ENCODE measurements around the gene MED14. TPM values are rescaled to one million over a fixed set of nuclear protein-coding genes. Genes with fewer than 3 reads are reported as not detected.
A peak's percentile ranks its signal among the peaks of the same experiment; 100 is the strongest.
"Not testable (repeated sequence)": the region's sequence is repeated elsewhere in the genome, so short reads cannot be mapped to it uniquely, and the experiment has no call there.

Gene MED14
- total RNA-seq, 2 donors from 2014 or later, result 57.0 to 71.3 TPM

DNA sequence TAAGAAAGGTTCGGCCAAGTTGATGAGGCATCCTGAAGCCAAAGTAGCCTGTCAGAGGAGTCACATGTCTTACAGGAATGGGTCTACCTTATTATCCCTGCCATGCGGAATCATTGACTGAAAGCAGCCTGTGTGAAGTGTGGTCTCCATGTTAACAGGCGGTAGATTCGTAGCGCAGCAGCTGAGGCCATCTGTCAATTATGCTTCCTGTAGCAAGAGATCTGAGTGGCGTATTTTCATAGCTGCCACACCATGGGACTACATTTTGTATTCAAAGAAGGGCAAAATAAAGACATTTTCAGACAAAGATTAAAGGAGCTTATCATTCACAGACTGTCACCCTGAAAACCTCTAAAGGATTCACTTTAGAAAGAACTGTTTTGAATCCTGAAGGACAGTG is 11.2 kb upstream of the MED14 start:
- H3K36me3 Mint-ChIP-seq, result peaks cover 0 to 10% of the 10 kb centered on the region in 2 donors
- H3K9me3 Mint-ChIP-seq, result peaks cover 4 to 8% of the 10 kb centered on the region in 2 donors
- no peak for ATAC-seq
- no peak overlapping the region for H3K27ac Mint-ChIP-seq
- DNase-seq (ENCODE audit: low spot score in 2 of 2), result no peak

DNA sequence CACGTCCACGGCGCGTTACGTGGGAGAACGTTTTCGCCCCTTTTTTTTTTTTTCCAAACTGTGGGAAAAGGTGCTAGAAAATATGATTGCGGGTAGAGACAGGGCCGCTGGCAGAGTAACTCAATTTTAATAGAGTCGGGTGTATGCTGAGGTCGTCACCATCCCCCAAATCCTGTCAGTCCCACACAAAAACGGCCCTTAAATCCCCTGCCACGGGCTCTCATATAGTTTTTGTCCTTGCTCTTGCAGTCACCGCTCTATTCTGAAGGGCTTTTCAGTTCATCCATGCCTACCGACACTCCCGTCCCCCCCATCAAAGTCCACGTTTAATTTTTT is 796 bp upstream of the MED14 start:
- ATAC-seq (no peak), DNase-seq (ENCODE audit: low spot score in 2 of 2) (no peak)
- no peaks in the 10 kb centered on the region for H3K9me3 Mint-ChIP-seq
- H3K27ac Mint-ChIP-seq, result peak overlapping the region; percentile 96 to 97
- H3K36me3 Mint-ChIP-seq, result no peaks in the 10 kb centered on the region

GRCh38 chrX:40734971-40735324 is 394 bp downstream of the MED14 start:
- H3K36me3 Mint-ChIP-seq, result no peaks in the 10 kb centered on the region
- DNase-seq (ENCODE audit: low spot score in 2 of 2) (no peak), ATAC-seq (no peak)
- H3K9me3 Mint-ChIP-seq, result no peaks in the 10 kb centered on the region
- H3K27ac Mint-ChIP-seq, result peak overlapping the region; percentile 36 to 96

GRCh38 chrX:40733706-40734105 is 1.6 kb downstream of the MED14 start:
- DNase-seq (ENCODE audit: low spot score in 2 of 2) (no peak), ATAC-seq (no peak)
- Mint-ChIP-seq H3K27ac (peak overlapping the region; percentile 52 to 96), H3K9me3 (no peaks in the 10 kb centered on the region), H3K36me3 (peaks cover 0 to 8% of the 10 kb centered on the region in 2 donors)

GRCh38 chrX:40732499-40732898 is 2.8 kb downstream of the MED14 start:
- not testable (repeated sequence) for H3K9me3 Mint-ChIP-seq; ATAC-seq; DNase-seq (ENCODE audit: low spot score in 2 of 2)
- Mint-ChIP-seq H3K36me3 (peaks cover 0 to 16% of the 10 kb centered on the region in 2 donors), H3K27ac (peak overlapping the region in 1 of 2 donors; percentile 23)

- Mint-ChIP-seq H3K36me3 (peaks cover 0 to 18% of the 10 kb centered on the region in 2 donors), H3K27ac (peak overlapping the region; percentile 2 to 57), H3K9me3 (no peaks in the 10 kb centered on the region)
- DNase-seq (ENCODE audit: low spot score in 2 of 2), result no peak
- no peak for ATAC-seq
These were observed 5.5 kb downstream of the MED14 start for GRCh38 chrX:40729598-40730584.

DNA sequence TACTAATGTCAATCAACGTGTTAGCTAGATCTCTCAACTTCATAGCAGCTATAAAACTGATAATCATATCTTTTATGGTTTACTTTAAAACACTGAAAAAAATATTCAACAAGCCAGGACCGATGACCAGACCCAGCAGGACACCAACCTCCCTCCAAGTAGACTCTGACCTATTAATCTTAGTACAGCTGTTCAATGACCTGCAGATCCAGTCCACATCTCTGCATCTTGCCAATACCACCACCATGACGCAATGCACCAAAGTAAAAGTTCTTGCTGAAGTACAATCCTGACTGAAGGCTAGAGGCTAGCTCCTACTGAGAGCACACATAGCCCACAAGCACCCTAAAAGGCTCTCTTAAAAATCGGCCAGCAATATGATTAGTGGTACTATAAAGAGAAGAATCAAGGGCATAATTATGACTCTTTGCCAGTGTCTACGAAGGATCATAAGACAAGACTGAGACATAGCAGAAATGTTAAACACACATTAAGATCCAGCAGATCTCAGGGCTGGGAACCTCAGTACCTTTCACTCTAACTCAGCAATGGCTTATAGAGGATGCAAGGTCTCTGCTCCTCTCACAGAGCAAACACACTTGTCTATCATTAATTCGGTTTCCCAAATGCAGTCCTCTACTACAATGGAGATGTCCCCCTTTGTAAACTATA is 7.6 kb downstream of the MED14 start:
- Mint-ChIP-seq H3K27ac (no peak overlapping the region), H3K36me3 (peaks cover 3 to 32% of the 10 kb centered on the region in 2 donors), H3K9me3 (no peaks in the 10 kb centered on the region)
- ATAC-seq (peak in 1 of 2 donors; percentile 76), DNase-seq (ENCODE audit: low spot score in 2 of 2) (no peak)

- H3K36me3 Mint-ChIP-seq, result peaks cover 9 to 38% of the 10 kb centered on the region in 2 donors
- DNase-seq (ENCODE audit: low spot score in 2 of 2) (no peak), ATAC-seq (peak in 1 of 2 donors; percentile 46)
- H3K27ac Mint-ChIP-seq, result no peak overlapping the region
- H3K9me3 Mint-ChIP-seq, result no peaks in the 10 kb centered on the region
These were observed 8.2 kb downstream of the MED14 start for GRCh38 chrX:40727093-40727492.

- Mint-ChIP-seq H3K9me3 (no peaks in the 10 kb centered on the region), H3K27ac (peak overlapping the region in 1 of 2 donors; percentile 57), H3K36me3 (peaks cover 12 to 54% of the 10 kb centered on the region in 2 donors)
- no peak for ATAC-seq
- DNase-seq (ENCODE audit: low spot score in 2 of 2), result no peak
These were observed 12.4 kb downstream of the MED14 start for GRCh38 chrX:40722930-40723329.

- Mint-ChIP-seq H3K36me3 (peaks cover 12 to 51% of the 10 kb centered on the region in 2 donors), H3K9me3 (no peaks in the 10 kb centered on the region), H3K27ac (no peak overlapping the region)
- ATAC-seq (no peak), DNase-seq (ENCODE audit: low spot score in 2 of 2) (no peak)
These were observed 13.7 kb downstream of the MED14 start for GRCh38 chrX:40721489-40722106.

DNA sequence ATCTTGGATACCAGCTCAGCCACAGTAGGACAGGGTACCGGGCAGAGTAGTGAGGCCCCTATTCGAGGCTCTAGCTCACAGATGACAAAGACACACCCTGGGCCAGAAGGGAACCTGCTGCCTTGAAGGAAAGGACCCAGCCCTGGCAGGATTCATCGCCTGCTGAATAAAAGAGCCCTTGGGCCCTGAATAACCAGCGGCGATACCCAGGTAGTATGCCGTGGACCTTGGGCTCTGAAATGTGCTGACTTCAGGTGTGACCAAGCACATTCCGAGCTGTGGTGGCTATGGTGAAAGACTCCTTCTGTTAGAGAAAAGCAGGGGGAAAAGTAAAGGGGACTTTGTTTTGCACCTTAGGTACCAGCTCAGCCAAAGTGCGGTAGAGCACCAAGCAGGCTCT is 14.6 kb downstream of the MED14 start:
- Mint-ChIP-seq H3K36me3 (peaks cover 12 to 51% of the 10 kb centered on the region in 2 donors), H3K27ac (no peak overlapping the region), H3K9me3 (no peaks in the 10 kb centered on the region)
- no peak for DNase-seq (ENCODE audit: low spot score in 2 of 2)
- no peak for ATAC-seq

GRCh38 chrX:40720339-40720738 is 15.0 kb downstream of the MED14 start:
- H3K9me3 Mint-ChIP-seq, result no peaks in the 10 kb centered on the region
- peak overlapping the region in 1 of 2 donors; percentile 50 for H3K27ac Mint-ChIP-seq
- ATAC-seq (no peak), DNase-seq (ENCODE audit: low spot score in 2 of 2) (no peak)
- H3K36me3 Mint-ChIP-seq, result peaks cover 12 to 51% of the 10 kb centered on the region in 2 donors

DNA sequence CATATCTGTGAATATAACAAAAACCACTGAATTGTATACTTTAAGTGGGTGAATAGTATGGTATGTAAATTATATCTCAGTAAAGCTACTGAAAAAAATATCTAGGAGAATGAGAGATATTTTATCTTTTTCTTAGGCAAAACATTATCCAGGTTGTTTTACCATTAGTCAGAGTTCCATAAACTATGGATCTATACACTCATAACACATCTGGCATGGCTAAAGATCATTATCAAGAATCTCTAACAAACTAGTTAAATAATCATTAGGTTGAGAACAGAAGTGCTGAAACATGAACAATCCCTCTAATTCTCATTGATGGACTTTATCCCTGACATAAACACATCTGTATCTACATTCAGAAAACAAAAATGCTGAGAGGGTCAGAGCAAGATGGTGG is 15.6 kb downstream of the MED14 start:
- ATAC-seq (no peak), DNase-seq (ENCODE audit: low spot score in 2 of 2) (no peak)
- Mint-ChIP-seq H3K9me3 (no peaks in the 10 kb centered on the region), H3K27ac (no peak overlapping the region), H3K36me3 (peaks cover 12 to 51% of the 10 kb centered on the region in 2 donors)

- ATAC-seq (no peak), DNase-seq (ENCODE audit: low spot score in 2 of 2) (no peak)
- Mint-ChIP-seq H3K27ac (no peak overlapping the region), H3K9me3 (no peaks in the 10 kb centered on the region), H3K36me3 (peaks cover 12 to 50% of the 10 kb centered on the region in 2 donors)
These were observed 16.1 kb downstream of the MED14 start for GRCh38 chrX:40719218-40719617.

- Mint-ChIP-seq H3K27ac (no peak overlapping the region), H3K36me3 (peaks cover 0 to 9% of the 10 kb centered on the region in 2 donors), H3K9me3 (no peaks in the 10 kb centered on the region)
- no peak for DNase-seq (ENCODE audit: low spot score in 2 of 2)
- ATAC-seq, result no peak
These were observed 25.9 kb downstream of the MED14 start for GRCh38 chrX:40709395-40709794.

GRCh38 chrX:40705658-40706312 is 29.6 kb downstream of the MED14 start:
- no peak overlapping the region for H3K27ac Mint-ChIP-seq
- H3K9me3 Mint-ChIP-seq, result no peaks in the 10 kb centered on the region
- peaks cover 0 to 10% of the 10 kb centered on the region in 2 donors for H3K36me3 Mint-ChIP-seq
- no peak for ATAC-seq
- DNase-seq (ENCODE audit: low spot score in 2 of 2), result no peak
